OCI-LY3 (cell line): ENCODE measurements around the gene RPS6KA2.

Experiments
- H2AFZ ChIP-seq: fragments of 200-600, 300-600 bp; shearing (Covaris generic); 2 replicates; pipeline ENCODE4 v1.6.0; 2014; ENCODE audit warnings: antibody characterized with exemption, low read depth, low read length
- H3K27ac ChIP-seq: fragments of 200-600, 300-600 bp; sonication (generic); 2 replicates; pipeline ENCODE4 v1.5.1; 2014; ENCODE audit warnings: mild to moderate bottlenecking, low read length, moderate library complexity, mixed read lengths
- H3K27me3 ChIP-seq: fragments of 200-600, 300-600 bp; sonication (generic); 2 replicates; pipeline ENCODE4 v1.6.1; 2014; ENCODE audit warnings: low read depth, low read length, mixed read lengths
- H3K36me3 ChIP-seq: fragments of 200-600, 300-600 bp; sonication (generic); replicated peaks from 2 replicates; pipeline ENCODE3; 2014; ENCODE audit warnings: low read depth, low read length, mixed read lengths
- H3K4me1 ChIP-seq: fragments of 300-600, 200-600 bp; sonication (generic); 2 replicates; pipeline ENCODE4 v1.6.1; 2014; ENCODE audit warnings: low read length, mixed read lengths
- H3K4me2 ChIP-seq: fragments of 200-600, 300-600 bp; sonication (generic); 2 replicates; pipeline ENCODE4 v1.6.1; 2014; ENCODE audit warnings: low read length, mixed read lengths
- H3K4me3 ChIP-seq: fragments of 300-600, 200-600 bp; sonication (generic); 2 replicates; pipeline ENCODE4 v1.5.1; 2014; ENCODE audit warnings: antibody characterized with exemption, mild to moderate bottlenecking, low read length, moderate library complexity
- H3K79me2 ChIP-seq: fragments of 300-600, 200-600 bp; shearing (Covaris generic); 2 replicates; pipeline ENCODE4 v1.6.1; 2014; ENCODE audit warnings: mild to moderate bottlenecking, low read length, mixed read lengths
- H3K9ac ChIP-seq: fragments of 300-600, 200-600 bp; shearing (Covaris generic); 2 replicates; pipeline ENCODE4 v1.6.0; 2014; ENCODE audit warnings: mild to moderate bottlenecking, low read length, moderate library complexity
- H3K9me3 ChIP-seq: fragments of 200-600, 300-600 bp; shearing (Covaris generic); 2 replicates; pipeline ENCODE4 v1.6.1; 2014; ENCODE audit warnings: low read length, mixed read lengths; ENCODE audit not compliant: insufficient read depth
- H4K20me1 ChIP-seq: fragments of 200-600, 300-600 bp; sonication (generic); 2 replicates; pipeline ENCODE4 v1.6.1; 2016; ENCODE audit warnings: low read length, mixed read lengths; ENCODE audit not compliant: insufficient read depth
- CTCF ChIP-seq: fragments of 200-600, 300-600 bp; sonication (generic); IDR thresholded peaks from 2 replicates; pipeline ENCODE4 v1.5.1; 2014; ENCODE audit warnings: antibody characterized with exemption, low read length, low read depth
- EZH2phosphoT487 ChIP-seq: fragments of 200-600 bp; shearing (Covaris generic); IDR thresholded peaks from 2 replicates; pipeline ENCODE4 v1.6.1; 2018; ENCODE audit warnings: antibody characterized with exemption, mixed run types, low read depth

The RPS6KA2 gene

DNA sequence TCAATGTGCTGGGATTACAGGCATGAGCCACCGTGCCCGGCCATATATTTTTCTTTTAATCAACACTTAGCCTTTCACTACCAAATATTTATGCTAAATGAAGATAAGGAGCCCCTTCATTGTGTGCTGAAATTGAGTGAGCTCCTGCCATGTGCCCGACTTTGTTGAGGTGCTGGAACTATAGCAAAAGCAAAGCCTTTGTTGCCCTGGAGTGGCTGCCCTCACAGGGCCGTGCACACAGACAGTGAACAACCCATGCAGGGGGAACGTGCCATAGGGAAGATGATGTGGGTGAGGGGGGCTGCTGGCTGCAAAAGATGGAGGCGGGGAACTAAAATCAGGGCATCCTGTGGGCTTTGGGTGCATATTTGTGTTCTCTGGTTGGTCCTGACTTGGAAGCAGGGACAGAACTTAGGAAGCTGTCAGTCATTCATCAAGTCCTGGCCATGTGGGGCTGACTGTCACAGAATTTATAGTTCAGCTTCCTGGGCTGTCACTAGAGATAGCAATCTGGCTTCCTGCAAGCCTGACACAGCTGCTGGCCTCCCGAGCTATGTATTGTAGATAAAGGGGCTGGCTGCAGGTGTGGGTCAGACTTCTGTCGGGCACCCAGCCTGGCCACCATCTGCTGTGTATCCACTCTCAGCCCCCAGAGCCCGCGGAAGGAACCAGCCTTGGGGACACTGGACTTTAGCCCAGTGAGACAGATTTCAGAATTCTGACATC lies 187.5 kb downstream of the RPS6KA2 start:
- Histone ChIP-seq H3K36me3 (no peaks in the 10 kb centered on the region), H3K79me2 (no peaks in the 10 kb centered on the region), H3K9ac (no peak overlapping the region), H3K4me2 (no peak overlapping the region), H3K9me3 (no peaks in the 10 kb centered on the region), H3K27ac (no peak overlapping the region), H4K20me1 (no peaks in the 10 kb centered on the region), H3K27me3 (no peaks in the 10 kb centered on the region), H2AFZ (no peak overlapping the region), H3K4me3 (no peak overlapping the region), H3K4me1 (no peaks in the 10 kb centered on the region)
- no peak for TF ChIP-seq EZH2phosphoT487
- TF ChIP-seq CTCF: no peak

DNA sequence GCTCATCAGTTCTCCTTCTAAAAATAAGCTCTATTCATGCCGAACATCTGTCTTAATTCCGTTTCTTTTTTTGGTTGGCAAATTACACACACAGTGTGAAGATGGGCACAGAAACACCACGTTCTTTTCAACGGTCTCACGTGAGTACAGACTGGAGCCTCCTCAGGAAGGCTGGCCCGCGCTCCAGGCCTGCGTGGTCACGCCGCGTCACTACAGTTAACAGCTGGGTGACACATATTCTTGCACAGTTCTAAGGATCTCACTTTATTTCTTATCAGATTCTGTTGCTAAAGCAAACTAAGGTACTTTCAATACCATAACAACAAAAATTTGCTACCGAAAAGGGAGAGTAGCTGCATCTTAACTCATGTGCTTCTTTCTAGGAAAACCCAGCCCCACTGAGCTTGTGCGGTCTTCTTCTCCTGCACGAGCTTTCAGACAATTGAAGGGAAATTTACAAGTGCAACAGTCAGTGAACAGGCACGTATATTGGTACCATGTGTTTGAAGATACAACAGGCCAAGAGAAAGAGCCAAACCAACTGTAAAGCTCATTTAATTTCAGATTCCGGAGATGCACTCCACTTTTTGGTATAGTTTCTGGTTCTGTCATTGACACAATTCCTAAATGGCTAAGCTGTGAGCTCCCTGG lies 188.7 kb downstream of the RPS6KA2 start:
- no peaks in the 10 kb centered on the region for H3K79me2 ChIP-seq
- no peaks in the 10 kb centered on the region for H3K36me3 ChIP-seq
- H3K9me3 ChIP-seq: no peaks in the 10 kb centered on the region
- H3K27me3 ChIP-seq: no peaks in the 10 kb centered on the region
- H4K20me1 ChIP-seq: no peaks in the 10 kb centered on the region
- no peak overlapping the region for H3K4me2 ChIP-seq
- no peak overlapping the region for H3K9ac ChIP-seq
- no peak overlapping the region for H2AFZ ChIP-seq
- TF ChIP-seq EZH2phosphoT487 (no peak), CTCF (no peak)
- H3K4me1 ChIP-seq: no peaks in the 10 kb centered on the region
- H3K27ac ChIP-seq: no peak overlapping the region
- no peak overlapping the region for H3K4me3 ChIP-seq

DNA sequence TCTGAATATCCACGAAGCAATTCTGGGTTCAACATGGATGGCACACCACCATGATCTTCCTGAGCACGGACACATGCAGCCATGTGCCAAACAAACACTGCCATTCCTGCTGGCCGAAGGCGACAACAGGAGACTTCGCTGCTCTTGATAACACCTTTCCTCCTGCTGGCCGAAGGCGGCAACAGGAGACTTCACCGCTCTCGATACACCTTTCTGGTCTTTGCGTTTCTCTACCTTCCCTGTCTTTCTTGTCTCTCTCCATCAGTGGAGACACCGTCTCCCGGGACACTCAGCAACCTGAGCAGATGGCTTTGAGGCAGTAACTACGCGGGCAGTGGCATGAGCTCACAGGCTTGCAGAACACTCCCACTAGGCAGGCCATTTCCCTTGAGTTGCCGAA lies 189.4 kb downstream of the RPS6KA2 start:
- Histone ChIP-seq H3K27me3 (no peaks in the 10 kb centered on the region), H2AFZ (no peak overlapping the region), H3K79me2 (no peaks in the 10 kb centered on the region), H3K9ac (no peak overlapping the region), H3K27ac (no peak overlapping the region), H3K4me1 (no peaks in the 10 kb centered on the region), H4K20me1 (no peaks in the 10 kb centered on the region), H3K9me3 (no peaks in the 10 kb centered on the region), H3K36me3 (no peaks in the 10 kb centered on the region), H3K4me3 (no peak overlapping the region), H3K4me2 (no peak overlapping the region)
- no peak for TF ChIP-seq CTCF
- no peak for TF ChIP-seq EZH2phosphoT487

- Histone ChIP-seq H3K36me3 (no peaks in the 10 kb centered on the region), H3K9ac (no peak overlapping the region), H3K79me2 (no peaks in the 10 kb centered on the region), H3K9me3 (no peaks in the 10 kb centered on the region), H3K4me1 (no peaks in the 10 kb centered on the region), H3K4me3 (no peak overlapping the region), H3K27ac (no peak overlapping the region), H2AFZ (no peak overlapping the region), H4K20me1 (no peaks in the 10 kb centered on the region), H3K4me2 (no peak overlapping the region), H3K27me3 (no peaks in the 10 kb centered on the region)
- TF ChIP-seq EZH2phosphoT487: no peak
- TF ChIP-seq CTCF: no peak
These were observed 190.6 kb downstream of the RPS6KA2 start for GRCh38 chr6:166436195-166437139.
